GM12878 (cell line): ENCODE results near the gene XCR1. TPM values are rescaled to one million over a fixed set of nuclear protein-coding genes. Genes with fewer than 3 reads are reported as not detected.

ENCODE experiments used
- ATAC-seq: fragments of 200-7000 bp; cut with Tn5 transposase; 3 replicates; pipeline ENCODE4 v1.9.1; 2020; ENCODE audit warnings: mild to moderate bottlenecking, moderate library complexity
- BruUV-seq: library from RNA; stranded (reverse); fragments of 400-500 nt; replicated peaks from 2 replicates; lab custom pipeline; 2021; lab: Mats Ljungman, UMichigan
- CTCF ChIA-PET: fragments of 300-600 bp; sonication (Branson Sonifier 250); formaldehyde crosslinking; extraction: SDS; loops from one replicate; lab custom pipeline; 2021; ENCODE audit warnings: inconsistent platforms; lab: Yijun Ruan, JAX
- POLR2A ChIA-PET: fragments of 350-600 bp; formaldehyde crosslinking; extraction: SDS; loops from one replicate; lab custom pipeline; 2021; ENCODE audit warnings: inconsistent platforms; lab: Charles Lee
- RAD21 ChIA-PET: fragments of 300-600 bp; sonication (Branson Sonifier 250); formaldehyde crosslinking; loops from one replicate; lab custom pipeline; 2023; ENCODE audit warnings: antibody characterized with exemption; ENCODE audit not compliant: unreplicated experiment; lab: Charles Lee
- SMC1A ChIA-PET: fragments of 300-600 bp; sonication (Branson Sonifier 250); formaldehyde crosslinking; loops from one replicate; lab custom pipeline; 2023; ENCODE audit not compliant: unreplicated experiment, uncharacterized antibody; lab: Charles Lee
- DNase-seq: peaks from one replicate; pipeline ENCODE4 v3.0.0-alpha.2; 2011; ENCODE audit warnings: low read depth, low spot score
- FAIRE-seq: peaks from 3 replicates; lab custom pipeline; 2011; peaks lifted over from hg19 to GRCh38; lab: Jason Lieb, UNC
- H2AFZ ChIP-seq: 2 replicates; pipeline ENCODE4 v1.6.0; 2011; ENCODE audit warnings: low read depth, low read length, control low read depth; ENCODE audit not compliant: control insufficient read depth
- H3K27ac ChIP-seq: 2 replicates; pipeline ENCODE4 v1.5.1; 2011; ENCODE audit warnings: control low read depth; ENCODE audit not compliant: control insufficient read depth, insufficient read depth
- H3K27me3 ChIP-seq, 2 experiments: replicated peaks in 1 of 2; 2 replicates each; pipeline versions ENCODE4 v1.6.0 to v1.6.1; 2011; ENCODE audit warnings: low read length in 1 of 2; ENCODE audit not compliant: control insufficient read depth in 2 of 2, insufficient read depth in 2 of 2
- H3K36me3 ChIP-seq, 2 experiments: 2 replicates each; pipeline ENCODE4 v1.5.1; 2011; ENCODE audit warnings: low read length in 1 of 2; ENCODE audit not compliant: control insufficient read depth in 2 of 2, insufficient read depth in 2 of 2
- H3K4me1 ChIP-seq: 2 replicates; pipeline ENCODE4 v1.6.1; 2011; ENCODE audit warnings: mild to moderate bottlenecking, low read length, moderate library complexity, mixed read lengths; ENCODE audit not compliant: control insufficient read depth, insufficient read depth
- H3K4me2 ChIP-seq: 2 replicates; pipeline ENCODE4 v1.6.0; 2011; ENCODE audit warnings: control low read depth; ENCODE audit not compliant: control insufficient read depth, insufficient read depth
- H3K4me3 ChIP-seq: fragments of 200-600 bp; sonication (generic); 2 replicates; pipeline ENCODE4 v1.5.1; 2016
- H3K79me2 ChIP-seq: 2 replicates; pipeline ENCODE4 v1.6.0; 2011; ENCODE audit warnings: low read length; ENCODE audit not compliant: control insufficient read depth, insufficient read depth
- H3K9ac ChIP-seq: 2 replicates; pipeline ENCODE4 v1.8.0; 2011; ENCODE audit warnings: low read length, control low read depth, mixed read lengths; ENCODE audit not compliant: control insufficient read depth, insufficient read depth
- H3K9me3 ChIP-seq: replicated peaks from 3 replicates; pipeline ENCODE4 v1.5.1; 2011; ENCODE audit warnings: mild to moderate bottlenecking, low read length; ENCODE audit not compliant: control insufficient read depth, insufficient read depth
- H4K20me1 ChIP-seq: 2 replicates; pipeline ENCODE4 v1.6.0; 2011; ENCODE audit not compliant: control insufficient read depth, insufficient read depth
- ATF7 ChIP-seq: fragments of 450-650 bp; IDR thresholded peaks from 2 replicates; pipeline ENCODE4 v1.6.1; 2016; ENCODE audit warnings: low read depth, mild to moderate bottlenecking
- BCL11A ChIP-seq: IDR thresholded peaks from 2 replicates; pipeline ENCODE4 v1.6.1; 2011; ENCODE audit warnings: low read depth, low read length
- BMI1 ChIP-seq: fragments of 450-650 bp; IDR thresholded peaks from 2 replicates; pipeline ENCODE4 v1.6.1; 2016; ENCODE audit warnings: mild to moderate bottlenecking, moderate library complexity, borderline replicate concordance
- CTCF ChIP-seq, 3 experiments: IDR thresholded peaks in 2 of 3; conservative IDR thresholded peaks in 1 of 3; 2 replicates each; pipeline ENCODE4 v1.5.1; 2011; ENCODE audit warnings: low read depth in 3 of 3, low read length in 3 of 3, mild to moderate bottlenecking in 3 of 3, control low read depth in 2 of 3, moderate library complexity in 2 of 3, inconsistent platforms in 1 of 3, mixed read lengths in 1 of 3; ENCODE audit not compliant: control insufficient read depth in 2 of 3, insufficient read depth in 1 of 3; ENCODE audit errors: extremely low read depth in 1 of 3
- GABPA ChIP-seq: IDR thresholded peaks from 2 replicates; pipeline ENCODE4 v1.6.1; 2014; ENCODE audit warnings: antibody characterized with exemption, low read depth, mild to moderate bottlenecking, inconsistent platforms
- MLLT1 ChIP-seq: fragments of 450-650 bp; IDR thresholded peaks from 2 replicates; pipeline ENCODE4 v1.6.1; 2016; ENCODE audit warnings: mild to moderate bottlenecking
- SKIL ChIP-seq: fragments of 450-650 bp; IDR thresholded peaks from 2 replicates; pipeline ENCODE4 v1.6.1; 2017; ENCODE audit warnings: mild to moderate bottlenecking, low read depth, inconsistent platforms; ENCODE audit not compliant: poor library complexity, severe bottlenecking
- SMC3 ChIP-seq: IDR thresholded peaks from 2 replicates; pipeline ENCODE4 v1.6.1; 2011; ENCODE audit warnings: low read length, improper control_type of control experiment, borderline replicate concordance
- WGBS: methylation state at CpG from one replicate; pipeline ENCODE4 v1.1.6; 2016; ENCODE audit warnings: low lambda C conversion rate; ENCODE audit not compliant: insufficient replicate concordance, insufficient coverage; ENCODE audit errors: missing lambda C conversion rate; 5-methylcytosine and 5-hydroxymethylcytosine counted together
- in situ Hi-C: fragments of 300-500 bp; cut with MboI; formaldehyde crosslinking; loops from 9 replicates; pipeline ENCODE4 v1.14.3; 2018; ENCODE audit warnings: mixed read lengths
- intact Hi-C: fragments of 100-400 bp; cut with micrococcal nuclease; formaldehyde crosslinking; loops from one replicate; pipeline ENCODE4 v1.14.2; 2022; ENCODE audit not compliant: unreplicated experiment
- polyA plus RNA-seq, 11 experiments: library from polyadenylated mRNA; depleted of rRNA in 4 of 11; unstranded in 6 of 11; stranded (reverse) in 5 of 11; fragments of >200 nt; fragmentation: Nextera tagmentation in 4 of 11; fragmentation: Illumina TruSeq in 1 of 11; extraction: Ambion mirVana in 4 of 11; extraction: Trizol in 1 of 11; gene quantifications; 1 replicate in 1 of 11; 2 replicates in 10 of 11; pipeline versions ENCODE4 v1.2.1 to v1.2.3, GENCODE V29; 2011 to 2016; ENCODE audit warnings: inconsistent platforms in 2 of 11, missing spikeins in 2 of 11, low read depth in 1 of 11
- total RNA-seq, 4 experiments: library from RNA; depleted of rRNA in 3 of 4; stranded (reverse); fragments of >200 nt in 3 of 4; fragmentation: Illumina TruSeq in 1 of 4; extraction: Trizol in 1 of 4; gene quantifications; 2 replicates each; pipeline versions ENCODE4 v1.2.1 to v1.2.3, GENCODE V29; 2013 to 2021
- TF ChIP-seq, protein P1 (sequence below): fragments of 150-350 bp; IDR thresholded peaks from 2 replicates; pipeline ENCODE4 v1.6.1; 2016; ENCODE audit warnings: low read depth, low read length
- TF ChIP-seq, protein P2 (sequence below): IDR thresholded peaks from 2 replicates; pipeline ENCODE4 v1.6.1; 2012; ENCODE audit warnings: low read length, inconsistent platforms

Gene XCR1
- total and polyA plus RNA-seq, 10 of the 15 experiments (the other 5 are each of a cell fraction or from before 2014, with no cell fraction given): 0.02 to 0.29 (median 0.13) TPM; not detected in 2

- TF ChIP-seq CTCF (IDR thresholded peaks at IDR 0.05 in 2 of 3, conservative IDR thresholded peaks at IDR 0.05 in 1 of 3; ENCODE audit: control insufficient read depth in 2 of 3, extremely low read depth in 1 of 3, insufficient read depth in 1 of 3, low read depth in 3 of 3, low read length in 3 of 3) (no peak), BCL11A (no peak), BMI1 (no peak), SMC3 (no peak)
- TF ChIP-seq, protein P1, sequence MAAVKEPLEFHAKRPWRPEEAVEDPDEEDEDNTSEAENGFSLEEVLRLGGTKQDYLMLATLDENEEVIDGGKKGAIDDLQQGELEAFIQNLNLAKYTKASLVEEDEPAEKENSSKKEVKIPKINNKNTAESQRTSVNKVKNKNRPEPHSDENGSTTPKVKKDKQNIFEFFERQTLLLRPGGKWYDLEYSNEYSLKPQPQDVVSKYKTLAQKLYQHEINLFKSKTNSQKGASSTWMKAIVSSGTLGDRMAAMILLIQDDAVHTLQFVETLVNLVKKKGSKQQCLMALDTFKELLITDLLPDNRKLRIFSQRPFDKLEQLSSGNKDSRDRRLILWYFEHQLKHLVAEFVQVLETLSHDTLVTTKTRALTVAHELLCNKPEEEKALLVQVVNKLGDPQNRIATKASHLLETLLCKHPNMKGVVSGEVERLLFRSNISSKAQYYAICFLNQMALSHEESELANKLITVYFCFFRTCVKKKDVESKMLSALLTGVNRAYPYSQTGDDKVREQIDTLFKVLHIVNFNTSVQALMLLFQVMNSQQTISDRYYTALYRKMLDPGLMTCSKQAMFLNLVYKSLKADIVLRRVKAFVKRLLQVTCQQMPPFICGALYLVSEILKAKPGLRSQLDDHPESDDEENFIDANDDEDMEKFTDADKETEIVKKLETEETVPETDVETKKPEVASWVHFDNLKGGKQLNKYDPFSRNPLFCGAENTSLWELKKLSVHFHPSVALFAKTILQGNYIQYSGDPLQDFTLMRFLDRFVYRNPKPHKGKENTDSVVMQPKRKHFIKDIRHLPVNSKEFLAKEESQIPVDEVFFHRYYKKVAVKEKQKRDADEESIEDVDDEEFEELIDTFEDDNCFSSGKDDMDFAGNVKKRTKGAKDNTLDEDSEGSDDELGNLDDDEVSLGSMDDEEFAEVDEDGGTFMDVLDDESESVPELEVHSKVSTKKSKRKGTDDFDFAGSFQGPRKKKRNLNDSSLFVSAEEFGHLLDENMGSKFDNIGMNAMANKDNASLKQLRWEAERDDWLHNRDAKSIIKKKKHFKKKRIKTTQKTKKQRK: no peak
Observed at GRCh38 chr3:46030626-46031025, 3.3 kb upstream of the XCR1 start (continued).

- no peaks in the 10 kb centered on the region for H3K79me2 ChIP-seq
- ATAC-seq (peak; percentile 94), FAIRE-seq (peak; percentile 69), DNase-seq (peak; percentile 13)
- no peaks in the 10 kb centered on the region for H3K27me3 ChIP-seq
- intact Hi-C loops (no loop called here), in situ Hi-C loops (no loop called here)
- H3K4me1 ChIP-seq: peaks cover 19% of the 10 kb centered on the region
- H3K4me2 ChIP-seq: no peak overlapping the region
- BruUV-seq: no TSS peak
- no peak overlapping the region for H3K9ac ChIP-seq
- ChIA-PET SMC1A (interaction anchor here (3.8 kb wide), 1 partner anchor 48 kb away, joined by 15 read pairs; no protein-coding TSS in a partner anchor), POLR2A (interaction anchor here (0.5 to 0.9 kb wide), 2 partner anchors 35 to 271 kb away, joined by 3 to 4 read pairs; no protein-coding TSS in a partner anchor), CTCF (interaction anchor here (0.6 to 1.4 kb wide), 7 partner anchors 9 to 349 kb away, joined by 3 to 4 read pairs (median 3); no protein-coding TSS in a partner anchor), RAD21 (interaction anchor here (1.0 to 2.5 kb wide), 3 partner anchors 25 to 46 kb away, joined by 3 to 10 read pairs (median 3); no protein-coding TSS in a partner anchor)
- H3K4me3 ChIP-seq: no peak overlapping the region
- no peaks in the 10 kb centered on the region for H4K20me1 ChIP-seq
- 0% methylated on average over 1 of the region's 1 CpG for WGBS
- no peak overlapping the region for H2AFZ ChIP-seq
- peaks cover 12% of the 10 kb centered on the region for H3K9me3 ChIP-seq
- H3K27ac ChIP-seq: no peak overlapping the region
- H3K36me3 ChIP-seq: no peaks in the 10 kb centered on the region
- TF ChIP-seq SKIL (peak; percentile 36), MLLT1 (peak; percentile 33; the same call in 1 of the 2 replicates), ATF7 (peak; percentile 81), GABPA (no peak)
- TF ChIP-seq, protein P2, sequence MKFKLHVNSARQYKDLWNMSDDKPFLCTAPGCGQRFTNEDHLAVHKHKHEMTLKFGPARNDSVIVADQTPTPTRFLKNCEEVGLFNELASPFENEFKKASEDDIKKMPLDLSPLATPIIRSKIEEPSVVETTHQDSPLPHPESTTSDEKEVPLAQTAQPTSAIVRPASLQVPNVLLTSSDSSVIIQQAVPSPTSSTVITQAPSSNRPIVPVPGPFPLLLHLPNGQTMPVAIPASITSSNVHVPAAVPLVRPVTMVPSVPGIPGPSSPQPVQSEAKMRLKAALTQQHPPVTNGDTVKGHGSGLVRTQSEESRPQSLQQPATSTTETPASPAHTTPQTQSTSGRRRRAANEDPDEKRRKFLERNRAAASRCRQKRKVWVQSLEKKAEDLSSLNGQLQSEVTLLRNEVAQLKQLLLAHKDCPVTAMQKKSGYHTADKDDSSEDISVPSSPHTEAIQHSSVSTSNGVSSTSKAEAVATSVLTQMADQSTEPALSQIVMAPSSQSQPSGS: 0 out of 2 replicates have a peak, but pooled peaks have one; percentile 36
Observed at GRCh38 chr3:46029953-46030543, 2.8 kb upstream of the XCR1 start.
